Coronary artery (tissue), 2 donors: ENCODE measurements around the gene ZNF652.

Experiments used
- DNase-seq: peaks from one replicate; pipeline ENCODE4 v3.0.0-alpha.2; 2017; ENCODE audit warnings: low spot score
- H3K27ac ChIP-seq, 2 donors: fragments of 200-600 bp; sonication (generic); one replicate each; pipeline ENCODE4 v1.5.1; 2016 to 2019
- H3K4me3 ChIP-seq: fragments of 200-600 bp; sonication (generic); 2 replicates; pipeline ENCODE4 v1.5.1; 2016; ENCODE audit warnings: mild to moderate bottlenecking, moderate library complexity
- CTCF ChIP-seq: fragments of 200-600 bp; sonication (generic); IDR thresholded peaks from one replicate; pipeline ENCODE4 v1.5.1; 2019; ENCODE audit warnings: antibody characterized with exemption

ZNF652 gene

GRCh38 chr17:49361902-49362722 lies at the start of gene ZNF652:
Gene ZNF652 (minus strand): TSS chr17:49362250. CDS start chr17:49317725, 44,525 bp downstream.
- peak within 1 kb of the TSS; percentile 92 to 94 for H3K27ac ChIP-seq
- no peak for TF ChIP-seq CTCF
- peak within 1 kb of the TSS; percentile 87 for H3K4me3 ChIP-seq
- DNase-seq, result peak; percentile 87

- Histone ChIP-seq H3K4me3 (no peak overlapping the region), H3K27ac (no peak overlapping the region)
- TF ChIP-seq CTCF, result no peak
- DNase-seq, result no peak
Observed at GRCh38 chr17:49409066-49409465, 47.0 kb upstream of the ZNF652 start.

GRCh38 chr17:49407981-49408501 lies 46.0 kb upstream of the ZNF652 start:
- H3K27ac ChIP-seq, result no peak overlapping the region
- DNase-seq, result no peak
- TF ChIP-seq CTCF, result peak; percentile 46
- H3K4me3 ChIP-seq, result no peak overlapping the region

- no peak for TF ChIP-seq CTCF
- Histone ChIP-seq H3K4me3 (no peak overlapping the region), H3K27ac (no peak overlapping the region)
- no peak for DNase-seq
Observed at GRCh38 chr17:49407086-49407485, 45.0 kb upstream of the ZNF652 start.

GRCh38 chr17:49406421-49407061 lies 44.5 kb upstream of the ZNF652 start:
- H3K27ac ChIP-seq, result no peak overlapping the region
- no peak for TF ChIP-seq CTCF
- no peak for DNase-seq
- H3K4me3 ChIP-seq, result no peak overlapping the region

GRCh38 chr17:49404906-49405305 lies 42.9 kb upstream of the ZNF652 start:
- Histone ChIP-seq H3K27ac (no peak overlapping the region), H3K4me3 (no peak overlapping the region)
- TF ChIP-seq CTCF, result no peak
- no peak for DNase-seq
